GM18520 (cell line): Measurements from ENCODE around the gene GRB10.

Experiments used
- ATAC-seq: cut with Tn5 transposase; IDR thresholded peaks from one replicate; pipeline ENCODE4 v1.9.1; 2021; ENCODE audit not compliant: unreplicated experiment

GRB10 gene

GRCh38 chr7:50615519-50616080, 167.1 kb downstream of the GRB10 start:
- no peak for ATAC-seq

- no peak for ATAC-seq
Measured at GRCh38 chr7:50614721-50615518, 167.8 kb downstream of the GRB10 start.

GRCh38 chr7:50613473-50613872, 169.2 kb downstream of the GRB10 start:
- no peak for ATAC-seq

- ATAC-seq: no peak
Measured at GRCh38 chr7:50612704-50613103, 170.0 kb downstream of the GRB10 start.

GRCh38 chr7:50610521-50611277, 172.0 kb downstream of the GRB10 start:
- ATAC-seq: peak; percentile 44

GRCh38 chr7:50608196-50608906, 174.3 kb downstream of the GRB10 start:
- no peak for ATAC-seq

GRCh38 chr7:50607524-50608125, 175.1 kb downstream of the GRB10 start:
- ATAC-seq: no peak

GRCh38 chr7:50605059-50605458, 177.6 kb downstream of the GRB10 start:
- no peak for ATAC-seq

GRCh38 chr7:50603287-50603686, 179.4 kb downstream of the GRB10 start:
- ATAC-seq: no peak

- no peak for ATAC-seq
Measured at GRCh38 chr7:50599385-50599784, 183.3 kb downstream of the GRB10 start.

- no peak for ATAC-seq
Measured at GRCh38 chr7:50598460-50599343, 184.0 kb downstream of the GRB10 start.

- no peak for ATAC-seq
Measured at GRCh38 chr7:50596484-50596883, 186.2 kb downstream of the GRB10 start.

- ATAC-seq: peak; percentile 4
Measured at GRCh38 chr7:50595491-50596102, 187.1 kb downstream of the GRB10 start.

GRCh38 chr7:50594734-50595485, 187.8 kb downstream of the GRB10 start:
- peak; percentile 36 for ATAC-seq

- no peak for ATAC-seq
Measured at GRCh38 chr7:50594136-50594535, 188.6 kb downstream of the GRB10 start.

GRCh38 chr7:50592940-50593339, 189.8 kb downstream of the GRB10 start:
- ATAC-seq: no peak

GRCh38 chr7:50591480-50592438, 190.9 kb downstream of the GRB10 start:
- peak; percentile 57 for ATAC-seq

GRCh38 chr7:50591098-50591479, 191.6 kb downstream of the GRB10 start:
- no peak for ATAC-seq
